Right atrium auricular region (tissue), 2 donors: ENCODE measurements around the gene ARNT2. TPM values are rescaled to one million over a fixed set of nuclear protein-coding genes. Genes with fewer than 3 reads are reported as not detected.

Experiments used
- DNase-seq: peaks from one replicate; pipeline ENCODE4 v3.0.0-alpha.2; 2019; ENCODE audit warnings: low spot score
- H3K27ac ChIP-seq, 2 donors: fragments of 200-600 bp; sonication (generic); 1 replicate in 1 of 2; 2 replicates in 1 of 2; pipeline ENCODE4 v1.5.1; 2016 to 2019
- H3K27me3 ChIP-seq, 2 donors: fragments of 200-600 bp; sonication (generic); one replicate each; pipeline versions ENCODE4 v1.5.1 to v1.6.0; 2017 to 2019
- H3K36me3 ChIP-seq: fragments of 200-600 bp; sonication (generic); one replicate; pipeline ENCODE4 v1.5.1; 2016
- H3K4me1 ChIP-seq, 2 donors: fragments of 200-600 bp; sonication (generic); one replicate each; pipeline versions ENCODE4 v1.5.1 to v1.6.0; 2017 to 2019
- H3K4me3 ChIP-seq, 2 donors: fragments of 200-600 bp; sonication (generic); 1 replicate in 1 of 2; 2 replicates in 1 of 2; pipeline ENCODE4 v1.5.1; 2017 to 2019; ENCODE audit warnings: mild to moderate bottlenecking in 1 of 2, moderate library complexity in 1 of 2
- H3K9me3 ChIP-seq, 2 donors: fragments of 200-600 bp; sonication (generic); one replicate each; pipeline ENCODE4 v1.5.1; 2019
- CTCF ChIP-seq, 2 donors: fragments of 200-600 bp; sonication (generic); IDR thresholded peaks; one replicate each; pipeline ENCODE4 v1.5.1; 2019; ENCODE audit warnings: antibody characterized with exemption in 2 of 2
- total RNA-seq, 2 donors: library from RNA; depleted of rRNA; stranded (reverse); fragments of >200 nt; gene quantifications; one replicate each; pipeline ENCODE4 v1.1.0, GENCODE V29; 2016

Gene ARNT2
- total RNA-seq, 2 donors from 2014 or later = 4.8 to 8.4 TPM

GRCh38 chr15:80595396-80595795 is 191.2 kb downstream of the ARNT2 start:
- no peaks in the 10 kb centered on the region for H3K4me1 ChIP-seq
- H3K4me3 ChIP-seq = no peak overlapping the region
- H3K27ac ChIP-seq = no peak overlapping the region
- H3K9me3 ChIP-seq = no peaks in the 10 kb centered on the region
- H3K36me3 ChIP-seq = no peaks in the 10 kb centered on the region
- no peak for DNase-seq
- TF ChIP-seq CTCF (IDR thresholded peaks at IDR 0.05) = no peak
- H3K27me3 ChIP-seq = no peaks in the 10 kb centered on the region

- no peak overlapping the region for H3K27ac ChIP-seq
- DNase-seq = no peak
- H3K4me1 ChIP-seq = no peaks in the 10 kb centered on the region
- H3K27me3 ChIP-seq = no peaks in the 10 kb centered on the region
- H3K4me3 ChIP-seq = no peak overlapping the region
- H3K9me3 ChIP-seq = no peaks in the 10 kb centered on the region
- TF ChIP-seq CTCF (IDR thresholded peaks at IDR 0.05) = no peak
- no peaks in the 10 kb centered on the region for H3K36me3 ChIP-seq
These were observed 192.4 kb downstream of the ARNT2 start for GRCh38 chr15:80596521-80596976.

GRCh38 chr15:80597076-80597475 is 192.9 kb downstream of the ARNT2 start:
- no peak for DNase-seq
- Histone ChIP-seq H3K36me3 (no peaks in the 10 kb centered on the region), H3K27me3 (no peaks in the 10 kb centered on the region), H3K9me3 (no peaks in the 10 kb centered on the region), H3K4me1 (no peaks in the 10 kb centered on the region), H3K4me3 (no peak overlapping the region), H3K27ac (no peak overlapping the region)
- TF ChIP-seq CTCF (IDR thresholded peaks at IDR 0.05) = no peak

- no peak for TF ChIP-seq CTCF (IDR thresholded peaks at IDR 0.05)
- Histone ChIP-seq H3K4me3 (no peak overlapping the region), H3K9me3 (no peaks in the 10 kb centered on the region), H3K27me3 (no peaks in the 10 kb centered on the region), H3K4me1 (no peaks in the 10 kb centered on the region), H3K27ac (no peak overlapping the region), H3K36me3 (no peaks in the 10 kb centered on the region)
- DNase-seq = no peak
These were observed 195.2 kb downstream of the ARNT2 start for GRCh38 chr15:80599359-80599758.

- H3K27me3 ChIP-seq = no peaks in the 10 kb centered on the region
- TF ChIP-seq CTCF (IDR thresholded peaks at IDR 0.05) = no peak
- H3K9me3 ChIP-seq = no peaks in the 10 kb centered on the region
- no peaks in the 10 kb centered on the region for H3K4me1 ChIP-seq
- H3K27ac ChIP-seq = no peak overlapping the region
- no peaks in the 10 kb centered on the region for H3K36me3 ChIP-seq
- DNase-seq = no peak
- no peak overlapping the region for H3K4me3 ChIP-seq
These were observed 196.4 kb downstream of the ARNT2 start for GRCh38 chr15:80600626-80601025.

- no peak for TF ChIP-seq CTCF (IDR thresholded peaks at IDR 0.05)
- DNase-seq = no peak
These were observed 197.1 kb downstream of the ARNT2 start for GRCh38 chr15:80601256-80601655.

More at GRCh38 chr15:80601256-80601655, 197.1 kb downstream of the ARNT2 start:
- no peaks in the 10 kb centered on the region for H3K27me3 ChIP-seq
- H3K4me1 ChIP-seq = no peaks in the 10 kb centered on the region
- H3K4me3 ChIP-seq = no peak overlapping the region
- H3K27ac ChIP-seq = no peak overlapping the region
- H3K36me3 ChIP-seq = no peaks in the 10 kb centered on the region
- H3K9me3 ChIP-seq = no peaks in the 10 kb centered on the region
